ENCODE measurements around the gene ZSWIM5.

The ZSWIM5 gene

GRCh38 chr1:45043094-45043493 is 163.3 kb downstream of the ZSWIM5 start:
- no peak overlapping the region for H3K27ac ChIP-seq
- no peaks in the 10 kb centered on the region for H3K4me1 ChIP-seq
- DNase-seq, result no peak
- H3K4me3 ChIP-seq, result no peak overlapping the region
- intact Hi-C loops (cut with DNase I; ENCODE audit: low total_unique reads), result no loop called here
- no peaks in the 10 kb centered on the region for H3K27me3 ChIP-seq
- H3K9me3 ChIP-seq, result no peaks in the 10 kb centered on the region
- H3K36me3 ChIP-seq, result peaks cover 0 to 14% (median 0%) of the 10 kb centered on the region in 3 donors
- TF ChIP-seq CTCF (IDR thresholded peaks at IDR 0.05), result no peak

GRCh38 chr1:45040297-45040696 is 166.1 kb downstream of the ZSWIM5 start:
- DNase-seq, result no peak
- intact Hi-C loops (cut with DNase I; ENCODE audit: low total_unique reads), result no loop called here
- Histone ChIP-seq H3K9me3 (no peaks in the 10 kb centered on the region), H3K27me3 (no peaks in the 10 kb centered on the region), H3K27ac (no peak overlapping the region), H3K36me3 (peaks cover 0 to 28% (median 8%) of the 10 kb centered on the region in 3 donors), H3K4me3 (no peak overlapping the region), H3K4me1 (no peaks in the 10 kb centered on the region)
- no peak for TF ChIP-seq CTCF (IDR thresholded peaks at IDR 0.05)

GRCh38 chr1:45038661-45039364 is 167.6 kb downstream of the ZSWIM5 start:
- intact Hi-C loops (cut with DNase I; ENCODE audit: low total_unique reads), result no loop called here
- Histone ChIP-seq H3K27me3 (no peaks in the 10 kb centered on the region), H3K27ac (no peak overlapping the region), H3K9me3 (no peaks in the 10 kb centered on the region), H3K36me3 (peaks cover 0 to 38% (median 17%) of the 10 kb centered on the region in 3 donors), H3K4me3 (no peak overlapping the region), H3K4me1 (no peaks in the 10 kb centered on the region)
- TF ChIP-seq CTCF (IDR thresholded peaks at IDR 0.05), result no peak
- DNase-seq, result no peak

GRCh38 chr1:45038240-45038639 is 168.2 kb downstream of the ZSWIM5 start:
- Histone ChIP-seq H3K36me3 (peaks cover 0 to 36% (median 17%) of the 10 kb centered on the region in 3 donors), H3K27me3 (no peaks in the 10 kb centered on the region), H3K4me3 (no peak overlapping the region), H3K27ac (no peak overlapping the region), H3K4me1 (no peaks in the 10 kb centered on the region), H3K9me3 (no peaks in the 10 kb centered on the region)
- DNase-seq, result no peak
- intact Hi-C loops (cut with DNase I; ENCODE audit: low total_unique reads), result no loop called here
- TF ChIP-seq CTCF (IDR thresholded peaks at IDR 0.05), result no peak

- intact Hi-C loops (cut with DNase I; ENCODE audit: low total_unique reads), result no loop called here
- Histone ChIP-seq H3K4me3 (no peak overlapping the region), H3K27ac (no peak overlapping the region), H3K4me1 (no peaks in the 10 kb centered on the region), H3K9me3 (no peaks in the 10 kb centered on the region), H3K36me3 (peaks cover 0 to 30% (median 17%) of the 10 kb centered on the region in 3 donors), H3K27me3 (no peaks in the 10 kb centered on the region)
- no peak for TF ChIP-seq CTCF (IDR thresholded peaks at IDR 0.05)
- DNase-seq, result no peak
These were observed 168.9 kb downstream of the ZSWIM5 start for GRCh38 chr1:45037456-45037855.

Data from tibial artery (tissue), 4 donors.